ENCODE measurements around the gene CPLX4. TPM values are rescaled to one million over a fixed set of nuclear protein-coding genes. Genes with fewer than 3 reads are reported as not detected.

Gene CPLX4
- total RNA-seq, 1 donor from 2014 or later = not detected

DNA sequence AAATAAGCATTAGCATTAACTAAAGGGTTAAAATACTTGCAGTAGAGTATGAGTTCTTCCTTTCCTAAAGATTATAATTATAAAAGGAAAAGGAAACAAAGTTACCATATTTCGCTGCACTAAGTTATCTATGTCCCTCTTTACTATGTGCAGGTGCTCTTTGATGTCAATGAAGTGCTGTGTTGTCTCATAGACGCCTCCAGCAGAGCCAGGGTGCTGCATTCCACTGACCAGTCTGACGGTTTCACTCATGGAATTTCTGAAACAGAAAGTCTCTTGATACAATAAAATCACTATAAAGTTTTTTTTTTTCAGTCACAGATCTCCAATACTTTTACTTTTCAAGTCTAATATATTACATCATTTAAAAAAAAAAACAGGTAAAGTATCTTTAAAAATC is 14.5 kb upstream of the CPLX4 start:
- H3K27ac Mint-ChIP-seq (ENCODE audit: unreplicated experiment) = no peak overlapping the region
- DNase-seq (ENCODE audit: low spot score) = no peak
- H3K27me3 Mint-ChIP-seq (ENCODE audit: unreplicated experiment) = no peaks in the 10 kb centered on the region
- H3K4me3 Mint-ChIP-seq (ENCODE audit: unreplicated experiment) = no peak overlapping the region
- TF ChIP-seq, protein P1, sequence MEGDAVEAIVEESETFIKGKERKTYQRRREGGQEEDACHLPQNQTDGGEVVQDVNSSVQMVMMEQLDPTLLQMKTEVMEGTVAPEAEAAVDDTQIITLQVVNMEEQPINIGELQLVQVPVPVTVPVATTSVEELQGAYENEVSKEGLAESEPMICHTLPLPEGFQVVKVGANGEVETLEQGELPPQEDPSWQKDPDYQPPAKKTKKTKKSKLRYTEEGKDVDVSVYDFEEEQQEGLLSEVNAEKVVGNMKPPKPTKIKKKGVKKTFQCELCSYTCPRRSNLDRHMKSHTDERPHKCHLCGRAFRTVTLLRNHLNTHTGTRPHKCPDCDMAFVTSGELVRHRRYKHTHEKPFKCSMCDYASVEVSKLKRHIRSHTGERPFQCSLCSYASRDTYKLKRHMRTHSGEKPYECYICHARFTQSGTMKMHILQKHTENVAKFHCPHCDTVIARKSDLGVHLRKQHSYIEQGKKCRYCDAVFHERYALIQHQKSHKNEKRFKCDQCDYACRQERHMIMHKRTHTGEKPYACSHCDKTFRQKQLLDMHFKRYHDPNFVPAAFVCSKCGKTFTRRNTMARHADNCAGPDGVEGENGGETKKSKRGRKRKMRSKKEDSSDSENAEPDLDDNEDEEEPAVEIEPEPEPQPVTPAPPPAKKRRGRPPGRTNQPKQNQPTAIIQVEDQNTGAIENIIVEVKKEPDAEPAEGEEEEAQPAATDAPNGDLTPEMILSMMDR (IDR thresholded peaks at IDR 0.05; ENCODE audit: unreplicated experiment) = no peak
- no peaks in the 10 kb centered on the region for H3K36me3 Mint-ChIP-seq (ENCODE audit: low read depth, unreplicated experiment)
- no peaks in the 10 kb centered on the region for H3K9me3 Mint-ChIP-seq (ENCODE audit: unreplicated experiment)
- H3K4me1 Mint-ChIP-seq (ENCODE audit: unreplicated experiment) = no peaks in the 10 kb centered on the region

DNA sequence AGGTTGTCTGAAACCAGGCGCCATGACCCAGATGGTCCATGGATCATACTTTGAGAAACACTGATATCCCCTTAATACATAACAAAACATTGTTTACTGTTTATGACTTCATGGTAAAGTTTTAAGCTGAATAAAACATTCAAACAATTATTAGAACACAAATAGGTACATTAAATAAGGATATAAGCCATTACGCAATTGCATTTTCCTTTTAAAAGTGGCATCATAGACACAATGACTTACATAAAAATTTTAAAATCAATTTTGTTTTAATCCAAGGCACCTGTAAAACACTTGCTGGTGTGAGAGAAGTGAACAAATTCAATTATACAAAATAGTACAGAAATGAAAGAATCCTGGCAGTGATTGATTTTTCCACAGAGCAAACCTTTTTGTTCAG is 10.2 kb upstream of the CPLX4 start:
- no peak overlapping the region for H3K4me3 Mint-ChIP-seq (ENCODE audit: unreplicated experiment)
- DNase-seq (ENCODE audit: low spot score) = no peak
- H3K27ac Mint-ChIP-seq (ENCODE audit: unreplicated experiment) = no peak overlapping the region
- H3K4me1 Mint-ChIP-seq (ENCODE audit: unreplicated experiment) = no peaks in the 10 kb centered on the region
- no peaks in the 10 kb centered on the region for H3K36me3 Mint-ChIP-seq (ENCODE audit: low read depth, unreplicated experiment)
- TF ChIP-seq, protein P1 (IDR thresholded peaks at IDR 0.05; ENCODE audit: unreplicated experiment) = no peak
- no peaks in the 10 kb centered on the region for H3K9me3 Mint-ChIP-seq (ENCODE audit: unreplicated experiment)
- no peaks in the 10 kb centered on the region for H3K27me3 Mint-ChIP-seq (ENCODE audit: unreplicated experiment)

DNA sequence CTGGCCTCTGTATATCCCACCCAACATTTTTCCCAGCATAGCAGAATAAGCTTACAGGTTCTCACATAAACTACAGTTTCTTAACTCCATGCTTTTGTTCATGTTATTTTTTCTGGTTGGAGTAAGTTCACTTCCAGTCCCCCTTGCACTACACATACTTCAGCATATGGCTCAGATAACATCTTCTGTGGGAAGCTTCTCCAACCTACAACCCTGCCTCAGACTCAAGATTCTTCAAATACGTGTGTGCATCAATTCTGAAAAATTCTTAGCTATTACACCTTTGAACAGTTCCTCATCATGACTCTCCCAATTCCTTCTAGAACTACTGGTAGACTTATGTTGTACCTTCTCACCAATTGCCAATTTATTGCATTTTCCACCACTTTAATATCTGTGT is 7.5 kb upstream of the CPLX4 start:
- H3K4me1 Mint-ChIP-seq (ENCODE audit: unreplicated experiment) = no peaks in the 10 kb centered on the region
- no peaks in the 10 kb centered on the region for H3K27me3 Mint-ChIP-seq (ENCODE audit: unreplicated experiment)
- H3K36me3 Mint-ChIP-seq (ENCODE audit: low read depth, unreplicated experiment) = no peaks in the 10 kb centered on the region
- H3K9me3 Mint-ChIP-seq (ENCODE audit: unreplicated experiment) = no peaks in the 10 kb centered on the region
- TF ChIP-seq, protein P1 (IDR thresholded peaks at IDR 0.05; ENCODE audit: unreplicated experiment) = no peak
- DNase-seq (ENCODE audit: low spot score) = no peak
- no peak overlapping the region for H3K4me3 Mint-ChIP-seq (ENCODE audit: unreplicated experiment)
- H3K27ac Mint-ChIP-seq (ENCODE audit: unreplicated experiment) = no peak overlapping the region

DNA sequence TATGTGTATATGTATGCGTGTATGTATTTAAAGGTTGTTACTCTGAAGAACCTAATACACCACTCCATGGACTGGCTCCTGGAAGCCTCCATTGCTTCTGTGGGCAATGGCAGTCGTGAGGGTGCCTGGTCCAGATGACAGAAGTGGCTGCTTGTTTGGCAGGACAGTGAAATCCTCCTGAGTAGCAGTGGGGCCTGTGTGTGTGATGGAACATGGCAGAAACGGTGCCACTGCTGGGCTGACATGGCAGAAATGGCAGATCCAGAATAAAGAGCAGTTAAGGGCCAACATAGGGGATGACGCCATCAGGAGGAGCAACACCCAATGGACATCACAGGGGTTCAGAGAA is 6.1 kb upstream of the CPLX4 start:
- Mint-ChIP-seq H3K27ac (ENCODE audit: unreplicated experiment) (no peak overlapping the region), H3K9me3 (ENCODE audit: unreplicated experiment) (no peaks in the 10 kb centered on the region), H3K4me1 (ENCODE audit: unreplicated experiment) (no peaks in the 10 kb centered on the region), H3K27me3 (ENCODE audit: unreplicated experiment) (no peaks in the 10 kb centered on the region), H3K4me3 (ENCODE audit: unreplicated experiment) (no peak overlapping the region), H3K36me3 (ENCODE audit: low read depth, unreplicated experiment) (no peaks in the 10 kb centered on the region)
- TF ChIP-seq, protein P1 (IDR thresholded peaks at IDR 0.05; ENCODE audit: unreplicated experiment) = no peak
- DNase-seq (ENCODE audit: low spot score) = no peak

DNA sequence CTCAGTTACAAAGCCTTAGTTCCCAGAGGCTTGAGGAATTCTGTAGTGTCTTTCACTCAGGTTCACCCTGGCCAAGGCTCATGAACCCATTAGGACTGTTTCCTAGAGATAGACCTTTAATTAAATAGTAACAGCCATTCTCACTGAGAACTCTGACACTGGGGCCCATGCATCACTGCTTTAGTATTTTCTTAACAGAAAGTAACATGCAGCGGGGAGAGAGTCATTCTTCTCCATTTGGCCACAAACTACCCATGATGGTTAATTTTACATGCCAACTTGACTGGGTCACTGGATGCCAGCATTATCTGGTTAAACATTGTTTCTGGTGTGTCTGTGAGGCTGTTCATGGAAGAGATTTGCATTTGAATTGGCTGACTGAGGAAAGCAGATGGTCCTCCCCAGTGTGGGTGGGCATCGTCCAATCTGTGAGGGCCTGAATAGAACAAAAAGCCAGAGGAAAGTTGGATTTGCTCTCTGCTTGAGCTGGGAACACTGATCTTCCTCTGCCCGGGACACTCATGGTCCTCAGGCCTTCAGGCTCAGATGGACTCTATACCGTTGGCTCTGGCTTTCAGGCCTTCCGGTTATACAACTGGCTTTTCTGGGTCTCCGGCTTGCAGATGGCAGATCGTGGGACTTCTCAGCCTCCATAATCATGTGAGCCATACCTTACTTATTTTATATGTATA is 5.6 kb upstream of the CPLX4 start:
- H3K4me1 Mint-ChIP-seq (ENCODE audit: unreplicated experiment) = no peaks in the 10 kb centered on the region
- TF ChIP-seq, protein P1 (IDR thresholded peaks at IDR 0.05; ENCODE audit: unreplicated experiment) = no peak
- no peaks in the 10 kb centered on the region for H3K36me3 Mint-ChIP-seq (ENCODE audit: low read depth, unreplicated experiment)
- no peak overlapping the region for H3K27ac Mint-ChIP-seq (ENCODE audit: unreplicated experiment)
- H3K4me3 Mint-ChIP-seq (ENCODE audit: unreplicated experiment) = no peak overlapping the region
- no peaks in the 10 kb centered on the region for H3K9me3 Mint-ChIP-seq (ENCODE audit: unreplicated experiment)
- no peak for DNase-seq (ENCODE audit: low spot score)
- peaks cover 2% of the 10 kb centered on the region for H3K27me3 Mint-ChIP-seq (ENCODE audit: unreplicated experiment)

Data from endothelial cell (in vitro differentiated cells).